ENCODE measurements around the gene SHANK3.

Gene SHANK3

GRCh38 chr22:50696251-50696798 is 23.7 kb downstream of the SHANK3 start:
- DNase-seq (ENCODE audit: extremely low read depth, insufficient read length) = no peak
- Histone ChIP-seq H3K27me3 (replicated peaks; ENCODE audit: control insufficient read depth, insufficient read depth, low read length) (no peaks in the 10 kb centered on the region; the same call in 1 of the 2 replicates), H3K36me3 (ENCODE audit: control insufficient read depth, insufficient read depth, low read length) (no peaks in the 10 kb centered on the region), H3K4me3 (replicated peaks; ENCODE audit: low read depth, low read length) (no peak overlapping the region)
- TF ChIP-seq CTCF (IDR thresholded peaks at IDR 0.05; ENCODE audit: insufficient read depth, low read length, poor library complexity, severe bottlenecking) = no peak

GRCh38 chr22:50696799-50697561 is 24.4 kb downstream of the SHANK3 start:
- no peak for TF ChIP-seq CTCF (IDR thresholded peaks at IDR 0.05; ENCODE audit: insufficient read depth, low read length, poor library complexity, severe bottlenecking)
- no peak overlapping the region for H3K4me3 ChIP-seq (replicated peaks; ENCODE audit: low read depth, low read length)
- DNase-seq (ENCODE audit: extremely low read depth, insufficient read length) = no peak
- H3K36me3 ChIP-seq (ENCODE audit: control insufficient read depth, insufficient read depth, low read length) = no peaks in the 10 kb centered on the region
- H3K27me3 ChIP-seq (replicated peaks; ENCODE audit: control insufficient read depth, insufficient read depth, low read length) = no peaks in the 10 kb centered on the region; the same call in 1 of the 2 replicates

GRCh38 chr22:50697667-50698506 is 25.3 kb downstream of the SHANK3 start:
- Histone ChIP-seq H3K4me3 (replicated peaks; ENCODE audit: low read depth, low read length) (no peak overlapping the region), H3K27me3 (replicated peaks; ENCODE audit: control insufficient read depth, insufficient read depth, low read length) (no peaks in the 10 kb centered on the region; the same call in 1 of the 2 replicates), H3K36me3 (ENCODE audit: control insufficient read depth, insufficient read depth, low read length) (no peaks in the 10 kb centered on the region)
- DNase-seq (ENCODE audit: extremely low read depth, insufficient read length) = no peak
- no peak for TF ChIP-seq CTCF (IDR thresholded peaks at IDR 0.05; ENCODE audit: insufficient read depth, low read length, poor library complexity, severe bottlenecking)

- DNase-seq (ENCODE audit: extremely low read depth, insufficient read length) = no peak
- Histone ChIP-seq H3K36me3 (ENCODE audit: control insufficient read depth, insufficient read depth, low read length) (no peaks in the 10 kb centered on the region), H3K27me3 (replicated peaks; ENCODE audit: control insufficient read depth, insufficient read depth, low read length) (peaks cover 3% of the 10 kb centered on the region), H3K4me3 (replicated peaks; ENCODE audit: low read depth, low read length) (no peak overlapping the region)
- no peak for TF ChIP-seq CTCF (IDR thresholded peaks at IDR 0.05; ENCODE audit: insufficient read depth, low read length, poor library complexity, severe bottlenecking)
Measured at GRCh38 chr22:50698546-50698945, 25.9 kb downstream of the SHANK3 start.

- H3K27me3 ChIP-seq (replicated peaks; ENCODE audit: control insufficient read depth, insufficient read depth, low read length) = peaks cover 3% of the 10 kb centered on the region
- H3K36me3 ChIP-seq (ENCODE audit: control insufficient read depth, insufficient read depth, low read length) = no peaks in the 10 kb centered on the region
- no peak overlapping the region for H3K4me3 ChIP-seq (replicated peaks; ENCODE audit: low read depth, low read length)
- DNase-seq (ENCODE audit: extremely low read depth, insufficient read length) = no peak
- TF ChIP-seq CTCF (IDR thresholded peaks at IDR 0.05; ENCODE audit: insufficient read depth, low read length, poor library complexity, severe bottlenecking) = no peak
Measured at GRCh38 chr22:50699001-50699755, 26.6 kb downstream of the SHANK3 start.
